ENCODE results near the gene SNX8.

GRCh38 chr7:2260820-2261219 lies 53.4 kb downstream of the SNX8 start:
- no peak for TF ChIP-seq CTCF (CRISPR knock-in tag; IDR thresholded peaks at IDR 0.05)
- TF ChIP-seq MYC (CRISPR knock-in tag; IDR thresholded peaks at IDR 0.05; ENCODE audit: borderline replicate concordance) = no peak
- TF ChIP-seq ZNF552 (CRISPR knock-in tag; IDR thresholded peaks at IDR 0.05; ENCODE audit: borderline replicate concordance) = no peak
- no peak for TF ChIP-seq ZNF143 (CRISPR knock-in tag; IDR thresholded peaks at IDR 0.05)
- TF ChIP-seq KDM5B (CRISPR knock-in tag; IDR thresholded peaks at IDR 0.05; ENCODE audit: borderline replicate concordance) = no peak
- TF ChIP-seq JUND (CRISPR knock-in tag; IDR thresholded peaks at IDR 0.05) = no peak
- TF ChIP-seq ZNF335 (CRISPR knock-in tag; IDR thresholded peaks at IDR 0.05) = no peak
- TF ChIP-seq ZNF7 (CRISPR knock-in tag; IDR thresholded peaks at IDR 0.05) = no peak

Data from HepG2 (cell line).